Measurements from ENCODE around the gene MXD1. TPM values are rescaled to one million over a fixed set of nuclear protein-coding genes. Genes with fewer than 3 reads are reported as not detected.
A peak's percentile ranks its signal among the peaks of the same experiment; 100 is the strongest.

Gene MXD1
- total and polyA plus RNA-seq, 9 of the 15 experiments (the other 6 are each of a cell fraction or from before 2014, with no cell fraction given), result 6.7 to 35.9 (median 11.0) TPM

DNA sequence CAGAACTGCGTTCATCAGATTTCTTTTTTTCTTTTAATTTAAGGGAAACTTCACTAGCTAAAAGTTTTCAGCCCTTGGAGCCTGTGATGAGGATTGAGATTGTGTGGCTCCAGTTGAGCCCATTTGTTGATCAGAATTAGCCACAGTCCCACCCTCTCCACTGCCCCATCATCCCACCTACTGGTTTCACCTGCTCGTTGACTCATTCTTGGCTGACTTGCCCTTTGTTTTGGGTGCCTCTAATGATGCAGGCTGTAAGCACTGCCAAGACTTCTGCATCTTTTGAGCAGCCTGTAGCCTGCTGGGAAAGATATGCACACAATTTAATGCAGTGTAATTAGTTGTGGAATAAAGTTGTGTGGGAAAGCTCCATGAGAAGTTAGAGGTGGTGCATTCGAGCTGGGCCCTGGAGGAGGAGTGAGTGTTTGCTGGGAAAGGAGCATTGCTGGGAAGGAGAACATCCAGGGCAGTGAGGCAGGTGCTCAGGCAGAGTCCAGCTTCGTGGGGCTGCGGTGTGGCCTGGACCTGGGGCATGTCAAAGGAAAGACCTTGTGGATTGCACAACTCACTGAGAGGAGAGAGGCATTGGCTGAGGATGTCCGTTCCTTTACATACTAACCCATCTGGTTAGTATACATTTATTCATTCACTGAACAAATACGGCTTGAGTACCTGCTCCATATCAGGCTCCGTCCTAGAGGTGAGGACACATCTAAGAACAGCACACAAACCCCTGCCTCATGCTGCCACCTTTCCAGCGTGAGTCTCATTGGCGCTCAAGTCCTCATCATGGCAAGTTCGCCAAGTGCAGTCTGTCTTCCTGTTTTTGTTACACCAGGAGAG is 28.3 kb downstream of the MXD1 start:
- POLR2A ChIA-PET, result interaction anchor here (0.6 to 1.9 kb wide), 6 partner anchors 8 to 582 kb away, joined by 3 to 8 read pairs (median 4); no protein-coding TSS in a partner anchor
- H3K9me3 ChIP-seq (replicated peaks; ENCODE audit: control insufficient read depth, insufficient read depth, low read depth, low read length), result no peaks in the 10 kb centered on the region
- TF ChIP-seq CEBPG (CRISPR knock-in tag; IDR thresholded peaks at IDR 0.05) (0 out of 2 replicates have a peak, but pooled peaks have one; percentile 36), CEBPG (tag; conservative IDR thresholded peaks at IDR 0.05 in 1 of 2, IDR thresholded peaks at IDR 0.05 in 1 of 2) (peak in 1 of 2 experiments; percentile 64; a peak in 1 of 4 replicates), ZFP30 (CRISPR knock-in tag; IDR thresholded peaks at IDR 0.05; ENCODE audit: borderline replicate concordance) (no peak), CEBPB (tag; IDR thresholded peaks at IDR 0.05) (peak; percentile 70)
- no peak overlapping the region for H3K4me3 ChIP-seq
- CTCF ChIA-PET (ENCODE audit: low intra/inter-chr PET ratio), result no interaction called here
- DNase-seq (ENCODE audit: extremely low read depth in 1 of 4, low spot score in 3 of 4) (no peak), ATAC-seq (no peak; the same call in 2 of the 3 replicates), FAIRE-seq (no peak)
- H4K20me1 ChIP-seq (replicated peaks; ENCODE audit: control insufficient read depth, insufficient read depth, low read length), result no peaks in the 10 kb centered on the region
- H3K79me2 ChIP-seq (ENCODE audit: control insufficient read depth, insufficient read depth, low read length), result no peaks in the 10 kb centered on the region
- H3K4me1 ChIP-seq (replicated peaks in 1 of 2; ENCODE audit: control insufficient read depth in 2 of 2, insufficient read depth in 2 of 2, low read length in 2 of 2), result peaks cover 15 to 35% of the 10 kb centered on the region in 2 experiments
- H3K4me2 ChIP-seq (ENCODE audit: insufficient read depth, low read length), result no peak overlapping the region
- H3K9me1 ChIP-seq (ENCODE audit: control insufficient read depth, insufficient read depth, low read length), result no peaks in the 10 kb centered on the region
- H3K27me3 ChIP-seq (ENCODE audit: control insufficient read depth in 2 of 2, insufficient read depth in 2 of 2, low read length in 2 of 2), result no peaks in the 10 kb centered on the region
- 75% methylated on average over 11 of the region's 11 CpGs for WGBS (ENCODE audit: insufficient coverage, low coverage, missing lambda C conversion rate)
- no peak overlapping the region for H3K9ac ChIP-seq (ENCODE audit: insufficient read depth in 1 of 2, low read depth in 2 of 2, low read length in 2 of 2)
- peaks cover 54% of the 10 kb centered on the region for H3K36me3 ChIP-seq (ENCODE audit: control insufficient read depth, insufficient read depth, low read length)
- H3K27ac ChIP-seq (ENCODE audit: extremely low read depth, low read depth, low read length), result no peak overlapping the region; the same call in 2 of the 3 replicates
- intact Hi-C loops (cut with micrococcal nuclease), result no loop called here
- in situ Hi-C loops (cut with MboI), result no loop called here
- H2AFZ ChIP-seq (ENCODE audit: low read depth, low read length), result no peak overlapping the region
- BruUV-seq (replicated peaks), result no TSS peak

Data from K562 (cell line).